ENCODE measurements around the gene UROS.

UROS gene

GRCh38 chr10:125836746-125837145 is 13.7 kb upstream of the UROS start:
- DNase-seq (ENCODE audit: low read depth), result no peak

GRCh38 chr10:125828311-125828710 is 5.3 kb upstream of the UROS start:
- no peak for DNase-seq (ENCODE audit: low read depth)

GRCh38 chr10:125827133-125827532 is 4.1 kb upstream of the UROS start:
- DNase-seq (ENCODE audit: low read depth), result no peak

GRCh38 chr10:125824736-125825135 is 1.7 kb upstream of the UROS start:
- no peak for DNase-seq (ENCODE audit: low read depth)

GRCh38 chr10:125823663-125824251 is 699 bp upstream of the UROS start:
- no peak for DNase-seq (ENCODE audit: low read depth)

GRCh38 chr10:125820701-125821100 is 2.4 kb downstream of the UROS start:
- DNase-seq (ENCODE audit: low read depth), result no peak

GRCh38 chr10:125817337-125817946 is 5.6 kb downstream of the UROS start:
- DNase-seq (ENCODE audit: low read depth), result no peak

GRCh38 chr10:125816548-125816947 is 6.5 kb downstream of the UROS start:
- no peak for DNase-seq (ENCODE audit: low read depth)

GRCh38 chr10:125815764-125816163 is 7.3 kb downstream of the UROS start:
- DNase-seq (ENCODE audit: low read depth), result no peak

GRCh38 chr10:125812128-125812750 is 10.8 kb downstream of the UROS start:
- no peak for DNase-seq (ENCODE audit: low read depth)

- no peak for DNase-seq (ENCODE audit: low read depth)
Observed at GRCh38 chr10:125811251-125811650, 11.8 kb downstream of the UROS start.

- no peak for DNase-seq (ENCODE audit: low read depth)
Observed at GRCh38 chr10:125808047-125808446, 15.0 kb downstream of the UROS start.

- DNase-seq (ENCODE audit: low read depth), result no peak
Observed at GRCh38 chr10:125802739-125803138, 20.3 kb downstream of the UROS start.

- DNase-seq (ENCODE audit: low read depth), result no peak
Observed at GRCh38 chr10:125802131-125802530, 20.9 kb downstream of the UROS start.

GRCh38 chr10:125801574-125801973 is 21.5 kb downstream of the UROS start:
- no peak for DNase-seq (ENCODE audit: low read depth)

GRCh38 chr10:125799451-125800182 is 23.4 kb downstream of the UROS start:
- no peak for DNase-seq (ENCODE audit: low read depth)

GRCh38 chr10:125797994-125798662 is 24.9 kb downstream of the UROS start:
- DNase-seq (ENCODE audit: low read depth), result no peak

- DNase-seq (ENCODE audit: low read depth), result no peak
Observed at GRCh38 chr10:125797424-125797823, 25.6 kb downstream of the UROS start.

GRCh38 chr10:125795637-125796190 is 27.3 kb downstream of the UROS start:
- DNase-seq (ENCODE audit: low read depth), result no peak

- no peak for DNase-seq (ENCODE audit: low read depth)
Observed at GRCh38 chr10:125795128-125795527, 27.9 kb downstream of the UROS start.

GRCh38 chr10:125792342-125793300 is 30.4 kb downstream of the UROS start:
- DNase-seq (ENCODE audit: low read depth), result no peak

Measured in stimulated activated CD8-positive, alpha-beta memory T cell treated with anti-CD3 and anti-CD28 coated beads, Interleukin-15, amount 100 ng/mL, for 1 hour (primary cell).